ENCODE measurements around the gene SLC25A34.

SLC25A34 gene

DNA sequence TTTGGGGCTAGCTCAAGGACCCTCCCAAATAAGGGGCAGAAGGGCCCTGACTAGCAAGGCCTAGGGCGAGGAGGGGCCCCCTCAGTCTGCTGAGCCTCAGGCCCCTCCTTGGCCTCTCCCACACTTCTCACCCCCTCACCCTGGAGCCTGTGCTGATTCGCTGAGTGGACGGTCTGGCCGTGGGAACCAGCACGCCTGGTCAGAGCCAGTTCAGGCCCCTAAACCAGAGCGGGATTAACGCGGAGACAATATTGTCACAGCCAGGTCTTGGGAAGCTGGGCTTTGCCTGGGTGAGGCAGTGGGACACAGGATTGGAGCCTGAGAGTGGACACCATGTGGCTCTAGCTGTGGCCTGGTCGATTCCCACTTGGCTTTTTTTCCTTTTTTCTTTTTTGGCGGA lies 17.7 kb downstream of the SLC25A34 start:
- no peak for DNase-seq (ENCODE audit: low read depth)

DNA sequence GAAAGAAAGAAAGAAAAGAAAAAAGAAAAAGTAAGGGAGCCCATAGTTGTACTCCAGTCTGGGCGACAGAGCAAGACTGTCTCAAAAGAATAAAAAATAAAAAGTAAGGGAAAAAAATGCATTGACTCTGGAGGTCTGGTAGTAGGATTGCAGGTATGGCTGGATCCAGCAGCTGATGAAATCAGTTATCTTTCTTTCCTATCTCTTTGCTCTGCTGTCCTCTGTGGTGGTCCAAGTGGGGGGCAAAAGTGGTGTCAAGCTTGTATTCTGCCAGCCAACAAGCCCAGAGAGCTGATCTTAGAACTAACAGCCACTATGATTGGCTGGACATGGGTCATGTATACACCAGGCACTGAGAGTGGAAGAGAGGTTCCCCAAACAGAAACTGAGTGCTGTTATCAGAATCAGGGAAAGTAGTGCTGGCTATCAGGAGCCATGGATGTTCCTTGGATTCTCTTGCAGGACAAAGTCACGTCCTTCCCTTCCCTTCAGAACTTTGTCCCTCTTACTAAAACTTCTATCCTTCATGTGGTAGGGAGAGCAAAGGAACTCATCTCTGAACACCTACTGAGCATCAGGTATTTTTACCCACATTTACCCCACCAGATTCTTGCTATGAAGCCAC lies 19.1 kb downstream of the SLC25A34 start:
- DNase-seq (ENCODE audit: low read depth): no peak

DNA sequence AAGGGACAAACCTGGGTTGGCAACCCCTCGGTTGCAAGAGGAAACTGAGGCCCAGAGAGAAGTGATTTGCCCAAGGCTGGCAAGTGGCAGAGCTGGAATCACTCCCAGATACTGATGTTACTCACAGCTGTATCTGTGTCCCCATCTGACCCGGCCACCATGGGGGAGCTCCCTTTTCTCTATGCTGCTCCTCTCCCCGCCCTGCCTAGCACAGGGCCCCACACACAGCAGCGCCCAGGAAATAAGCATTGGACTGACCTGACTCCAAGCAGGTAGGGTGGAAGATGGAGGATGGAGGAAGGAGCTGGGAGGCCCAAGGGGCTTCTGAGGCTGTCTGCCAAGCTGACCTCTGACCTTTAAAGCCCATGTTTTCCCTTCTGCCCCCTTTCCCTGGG lies 19.6 kb downstream of the SLC25A34 start:
- no peak for DNase-seq (ENCODE audit: low read depth)

DNA sequence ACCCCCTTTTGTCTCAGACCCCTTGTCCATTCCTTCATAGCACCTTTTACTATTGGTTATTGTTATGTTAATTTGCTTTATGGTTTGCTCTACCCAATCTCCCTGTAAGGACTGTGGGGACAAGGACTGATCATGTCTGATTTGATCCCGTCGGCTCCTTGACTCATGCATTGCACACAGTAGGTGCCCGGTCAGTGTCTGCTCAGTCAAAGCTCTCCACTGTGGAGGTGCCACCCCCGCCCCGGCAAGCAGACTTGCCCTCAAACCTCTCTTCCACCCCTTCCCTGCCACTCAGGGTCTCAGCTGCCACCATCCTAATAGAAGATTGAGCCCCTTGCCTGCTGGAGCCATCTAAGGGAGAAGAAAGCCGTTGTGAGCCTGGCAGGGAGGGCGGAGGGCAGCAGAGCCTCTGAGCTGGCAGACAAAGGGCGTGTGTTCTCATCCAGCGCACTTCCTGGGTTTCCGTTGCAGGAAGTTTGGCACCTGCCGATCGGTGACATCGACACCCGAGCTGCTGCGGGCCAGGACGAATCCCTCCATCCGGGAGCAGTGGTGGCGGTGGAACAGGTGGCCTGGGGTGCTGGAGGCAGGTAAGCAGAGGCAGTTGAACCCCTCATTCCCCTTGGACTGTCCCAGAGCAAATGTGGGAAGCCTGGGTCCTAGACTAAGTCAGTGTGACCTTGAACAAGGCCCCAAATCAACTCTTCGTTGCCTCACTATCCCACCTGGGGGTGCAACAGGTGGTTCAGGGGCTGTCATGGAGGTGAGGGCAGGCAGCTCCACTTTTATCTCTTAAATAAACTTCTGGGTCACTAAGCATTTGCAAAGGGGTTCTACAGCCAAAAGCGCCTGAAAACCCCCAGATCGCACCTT lies 20.3 kb downstream of the SLC25A34 start:
- no peak for DNase-seq (ENCODE audit: low read depth)

DNA sequence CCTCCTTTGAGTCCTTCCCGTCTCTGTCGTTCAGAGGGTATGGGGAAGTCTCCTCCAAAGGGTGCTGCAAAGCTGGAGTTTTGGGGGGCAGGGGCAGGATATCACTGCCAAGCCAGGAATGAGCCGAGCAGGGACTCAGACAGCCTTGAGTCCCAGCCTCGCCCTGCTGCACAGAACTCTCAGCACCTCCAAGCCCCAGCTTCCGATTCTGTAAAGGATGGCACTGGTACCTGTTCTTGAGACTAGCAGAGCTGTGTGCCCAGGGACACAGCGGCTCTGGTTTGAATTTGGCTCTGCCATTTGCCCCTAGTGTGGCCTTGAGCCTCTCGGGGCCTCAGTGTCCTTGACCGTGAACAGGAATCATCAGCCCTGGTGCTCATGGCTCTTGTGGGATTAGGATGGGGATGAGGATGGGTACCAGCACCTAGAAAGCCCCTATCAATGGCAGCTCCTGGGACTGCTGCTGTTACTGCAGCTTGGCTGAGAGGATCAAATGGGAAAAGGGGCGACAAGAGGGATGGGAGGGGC lies 21.0 kb downstream of the SLC25A34 start:
- DNase-seq (ENCODE audit: low read depth): no peak

DNA sequence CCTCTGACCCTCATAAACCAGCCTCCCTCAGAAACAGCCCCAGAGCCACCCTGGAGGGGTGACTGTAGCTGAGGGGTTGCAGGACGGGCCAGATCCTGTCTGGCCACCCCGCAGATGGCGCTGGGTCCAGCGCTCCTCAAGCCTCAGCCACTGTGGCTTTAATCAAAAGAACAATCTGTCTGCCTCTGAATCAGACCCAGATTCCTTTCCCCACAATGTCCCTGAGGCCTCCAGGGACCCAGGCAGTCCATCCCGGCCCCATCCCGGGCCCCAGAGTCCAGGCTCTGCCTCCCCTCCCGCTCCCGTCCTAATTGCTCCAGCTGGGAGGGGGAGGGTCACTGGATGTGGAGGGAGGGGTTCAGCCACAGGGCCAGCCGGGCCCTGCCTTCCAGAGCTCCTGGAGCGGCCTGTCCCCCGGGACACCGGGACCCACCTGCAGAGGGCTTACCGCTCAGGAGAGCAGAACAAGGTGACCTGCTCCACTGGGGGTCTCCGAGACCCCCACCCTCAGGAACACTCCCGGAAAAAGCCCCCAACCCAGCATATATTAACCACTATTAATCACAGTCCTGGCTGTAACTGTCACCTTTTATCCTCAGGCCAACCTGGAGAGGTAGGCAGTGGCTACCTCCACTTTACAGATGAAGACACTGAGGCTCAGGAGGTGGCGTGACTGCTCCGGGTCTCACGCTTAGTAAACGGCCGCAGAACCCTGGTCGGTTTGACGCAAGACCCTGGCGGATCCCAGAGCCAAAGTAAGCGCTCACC lies 21.7 kb downstream of the SLC25A34 start:
- DNase-seq (ENCODE audit: low read depth): no peak

DNA sequence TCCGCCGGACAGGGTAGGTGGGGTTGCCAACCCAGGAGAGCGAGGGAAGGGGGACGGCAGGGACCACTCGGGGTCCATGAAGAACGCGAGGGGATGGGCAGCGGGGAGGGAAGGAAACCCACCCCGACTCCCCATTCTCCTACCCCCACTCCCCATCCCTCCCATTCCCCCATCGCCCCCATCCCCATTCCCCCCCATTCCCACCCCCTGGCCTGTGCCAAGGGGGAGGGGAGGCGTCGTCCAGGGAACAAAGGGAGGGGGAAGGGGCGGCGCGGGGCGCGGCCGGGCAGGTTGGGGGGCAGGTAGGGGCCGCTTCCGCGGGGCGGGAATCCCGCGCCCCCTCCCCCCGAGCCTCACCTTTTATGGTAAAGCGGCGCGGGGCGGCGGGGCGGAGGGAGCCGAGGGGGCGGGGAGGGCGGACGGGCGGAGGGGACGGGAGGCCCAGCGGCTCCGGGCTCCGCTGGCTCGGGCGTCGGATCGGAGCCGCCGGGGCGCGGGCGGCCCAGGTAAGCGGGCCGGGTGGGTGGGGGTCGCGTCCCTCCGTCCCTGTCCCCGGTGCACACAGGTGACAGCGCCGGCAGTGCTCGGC lies 22.4 kb downstream of the SLC25A34 start, which contains the start of gene FBLIM1:
Gene FBLIM1 (plus strand): TSS at position 453 of the 589 bp plus-strand sequence. CDS start 6,189 bp downstream, outside the sequence.
- no peak for DNase-seq (ENCODE audit: low read depth)

DNA sequence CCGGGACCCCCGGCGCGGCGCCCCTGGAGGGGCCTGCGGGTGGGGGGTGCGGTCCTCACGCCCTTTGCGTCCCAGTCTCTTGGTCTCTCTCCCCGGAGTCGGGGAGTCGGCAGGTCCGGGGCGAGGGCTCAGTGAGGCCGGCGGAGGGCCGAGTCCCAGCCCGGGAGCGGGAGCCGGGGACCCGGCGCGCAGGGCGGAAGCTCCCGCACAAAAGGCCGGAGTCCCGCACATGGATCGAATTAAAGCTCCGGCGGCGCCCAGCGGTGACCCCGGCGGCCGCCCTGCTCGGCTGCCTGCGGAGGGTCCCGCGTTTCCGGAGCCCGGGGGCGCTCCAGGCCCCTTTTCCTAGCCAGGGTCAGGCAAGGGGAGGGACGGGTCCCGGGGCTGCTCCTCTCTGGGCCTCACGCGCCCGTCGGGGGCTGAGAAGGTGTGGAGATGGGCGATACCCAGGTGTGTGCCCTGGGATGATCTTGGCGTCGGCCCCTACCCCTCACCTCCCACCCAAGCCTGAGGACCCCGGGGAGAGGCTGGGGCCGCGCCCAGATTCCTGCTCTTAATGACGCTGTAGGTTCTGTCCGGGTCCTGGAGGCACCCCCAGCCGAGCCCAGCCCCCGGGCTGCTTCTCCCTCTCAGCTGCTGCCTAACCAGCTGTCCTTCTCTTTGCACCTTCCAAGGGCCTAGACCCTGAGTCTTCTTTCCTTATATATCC lies 23.0 kb downstream of the SLC25A34 start:
- no peak for DNase-seq (ENCODE audit: low read depth)

DNA sequence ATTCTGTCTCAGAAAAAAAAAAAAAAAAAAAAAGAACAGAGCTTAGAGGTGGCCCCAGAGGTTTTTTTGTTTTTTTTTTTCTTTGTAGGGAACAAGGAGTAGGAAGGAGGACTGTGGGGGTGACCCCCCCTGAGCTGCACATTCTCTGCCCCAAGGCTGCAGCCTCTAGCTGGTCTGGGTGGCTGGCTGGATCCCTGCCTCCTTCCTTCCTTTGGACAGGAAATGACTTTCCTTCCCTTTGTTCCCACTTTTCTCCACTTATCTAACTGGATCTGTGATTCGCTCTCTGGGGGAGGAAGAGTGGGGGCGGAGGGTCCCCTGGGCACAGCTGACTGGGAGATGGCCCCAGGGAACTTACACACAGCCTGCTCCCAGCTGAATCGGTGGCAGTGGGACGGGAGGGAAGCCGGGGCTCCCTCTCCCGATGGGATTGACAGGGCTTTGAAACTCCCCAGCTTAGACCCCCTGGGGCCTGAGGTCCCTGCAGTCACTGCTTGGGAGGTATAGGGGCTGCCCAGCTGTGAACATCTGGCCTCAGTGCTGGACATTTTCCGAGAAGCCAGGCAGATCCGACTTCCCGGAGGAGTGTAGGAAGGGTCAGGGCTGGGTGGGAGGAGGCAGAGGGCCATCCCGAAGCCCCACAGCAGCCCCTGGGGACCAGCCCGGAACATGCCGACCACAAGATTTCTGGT lies 24.6 kb downstream of the SLC25A34 start:
- DNase-seq (ENCODE audit: low read depth): peak; percentile 56

DNA sequence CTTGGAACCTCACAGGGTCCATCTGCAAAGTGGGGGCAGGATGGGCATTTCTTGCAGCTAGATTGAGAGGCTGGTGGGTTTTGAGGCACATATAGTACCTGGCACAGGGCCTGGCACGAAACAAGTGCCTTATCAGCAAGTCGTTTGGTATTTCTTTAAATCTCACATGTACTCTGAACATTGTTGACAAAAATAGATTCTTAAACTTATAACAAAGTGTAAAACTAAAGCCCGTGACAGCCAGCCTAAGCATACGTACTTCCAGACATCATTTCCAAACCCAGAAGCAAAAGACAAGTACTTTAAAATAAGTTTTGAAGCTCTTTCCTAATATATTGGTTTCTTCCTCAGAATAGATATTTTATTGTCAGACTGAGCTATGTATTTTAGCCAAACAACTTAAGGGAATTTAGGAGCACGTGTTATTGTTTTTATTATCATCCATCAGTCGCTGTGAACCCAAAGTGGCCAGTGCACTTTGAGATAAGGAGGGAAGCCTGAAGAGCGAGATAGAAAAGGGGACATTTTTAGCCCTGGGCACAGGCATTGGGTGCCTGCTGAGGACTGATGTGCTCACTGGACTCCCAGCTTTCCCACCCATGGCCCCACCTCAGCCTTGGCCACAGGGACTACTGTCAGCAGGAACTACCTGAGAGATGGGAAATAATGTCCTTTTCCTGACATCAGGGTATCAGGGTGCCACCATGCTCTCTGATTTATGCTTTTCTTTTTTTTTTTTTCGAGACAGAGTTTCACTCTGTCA lies 25.5 kb downstream of the SLC25A34 start:
- DNase-seq (ENCODE audit: low read depth): no peak

DNA sequence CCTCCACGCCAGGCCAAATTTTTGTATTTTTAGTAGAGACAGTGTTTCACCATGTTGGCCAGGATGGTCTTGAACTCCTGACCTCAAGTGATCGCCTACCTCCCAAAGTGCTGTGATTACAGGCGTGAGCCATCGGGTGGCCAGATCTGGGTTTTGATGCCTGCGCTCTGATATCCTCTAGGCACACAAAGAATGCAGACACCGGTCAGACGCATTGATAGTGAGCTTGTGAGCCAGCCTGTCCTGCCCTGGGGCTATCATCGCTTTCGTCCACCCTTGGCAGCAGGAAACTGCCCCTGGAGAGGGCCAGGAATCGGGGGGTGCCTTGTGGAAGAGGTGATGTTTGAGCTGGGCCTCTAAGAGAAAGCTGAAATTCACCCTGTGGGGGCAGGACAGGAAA lies 26.5 kb downstream of the SLC25A34 start:
- no peak for DNase-seq (ENCODE audit: low read depth)

DNA sequence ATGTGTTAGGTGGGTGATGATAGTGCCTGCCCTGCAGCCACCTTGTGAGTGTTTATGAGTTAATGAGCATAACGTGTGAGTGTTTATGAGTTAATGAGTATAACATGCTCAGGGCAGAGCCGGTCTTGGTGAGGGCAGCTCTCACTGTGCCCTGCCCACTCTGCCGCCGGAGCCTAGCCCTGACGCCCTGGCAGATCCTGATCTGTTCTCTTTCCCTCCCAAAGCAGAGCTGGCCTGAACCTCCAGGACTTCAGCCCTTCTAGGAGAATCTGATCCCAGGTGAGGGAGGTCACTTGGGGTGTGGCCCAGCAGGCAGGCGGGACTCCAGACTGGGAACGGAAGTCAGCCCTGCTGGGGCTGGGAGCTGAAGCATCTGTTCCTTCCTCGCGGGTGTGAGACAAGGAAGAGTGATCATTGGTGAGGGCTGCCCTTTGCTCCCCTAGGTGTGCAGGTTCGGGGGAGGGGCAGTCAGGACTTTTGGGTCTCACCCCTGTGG lies 28.3 kb downstream of the SLC25A34 start:
- DNase-seq (ENCODE audit: low read depth): no peak

DNA sequence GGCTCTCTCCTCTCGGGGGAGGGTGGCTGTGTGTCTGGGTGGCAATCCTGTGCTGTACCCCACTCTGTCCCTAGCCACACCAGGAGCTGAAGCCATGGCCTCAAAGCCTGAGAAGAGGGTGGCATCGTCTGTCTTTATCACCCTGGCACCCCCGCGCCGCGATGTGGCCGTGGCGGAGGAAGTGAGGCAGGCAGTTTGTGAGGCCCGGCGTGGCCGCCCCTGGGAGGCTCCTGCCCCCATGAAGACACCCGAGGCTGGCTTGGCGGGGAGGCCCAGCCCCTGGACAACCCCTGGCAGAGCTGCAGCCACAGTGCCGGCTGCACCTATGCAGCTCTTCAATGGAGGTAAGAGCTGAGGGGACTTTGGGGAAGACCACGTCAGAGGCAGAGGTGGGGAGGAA lies 28.8 kb downstream of the SLC25A34 start:
- no peak for DNase-seq (ENCODE audit: low read depth)

DNA sequence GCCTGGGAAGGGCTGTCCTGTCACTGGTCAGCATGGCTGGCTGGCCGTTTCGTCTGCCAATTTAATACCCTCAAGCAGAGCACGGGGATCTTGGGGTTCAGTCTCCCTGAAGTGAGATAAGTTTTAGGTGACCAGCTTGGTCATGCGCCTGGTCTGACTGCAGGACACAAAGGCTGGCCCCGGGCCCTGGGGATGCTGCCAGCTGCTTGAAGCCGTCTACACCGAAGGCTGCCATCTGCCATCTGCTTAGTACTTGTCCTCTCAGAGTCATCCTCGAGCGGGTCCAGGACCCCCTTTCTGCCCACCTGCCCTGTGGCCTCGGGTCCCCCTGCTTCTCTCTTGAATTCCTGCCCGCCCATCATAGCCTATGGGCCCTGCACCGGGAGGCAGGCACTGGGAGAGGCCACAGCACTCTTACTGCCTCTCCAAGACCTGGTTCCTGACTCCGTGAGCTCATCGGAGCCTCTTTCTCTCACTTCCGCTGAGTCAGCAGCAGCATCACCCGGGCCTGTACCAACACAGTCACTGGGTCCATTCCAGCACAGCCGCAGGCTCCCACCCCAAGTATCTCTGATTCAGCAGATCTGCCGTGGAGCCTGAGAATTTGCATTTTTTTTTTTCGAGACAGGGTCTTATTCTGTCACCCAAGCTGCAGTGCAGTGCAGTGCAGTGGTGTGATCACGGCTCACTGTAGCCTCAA lies 29.6 kb downstream of the SLC25A34 start:
- no peak for DNase-seq (ENCODE audit: low read depth)

DNA sequence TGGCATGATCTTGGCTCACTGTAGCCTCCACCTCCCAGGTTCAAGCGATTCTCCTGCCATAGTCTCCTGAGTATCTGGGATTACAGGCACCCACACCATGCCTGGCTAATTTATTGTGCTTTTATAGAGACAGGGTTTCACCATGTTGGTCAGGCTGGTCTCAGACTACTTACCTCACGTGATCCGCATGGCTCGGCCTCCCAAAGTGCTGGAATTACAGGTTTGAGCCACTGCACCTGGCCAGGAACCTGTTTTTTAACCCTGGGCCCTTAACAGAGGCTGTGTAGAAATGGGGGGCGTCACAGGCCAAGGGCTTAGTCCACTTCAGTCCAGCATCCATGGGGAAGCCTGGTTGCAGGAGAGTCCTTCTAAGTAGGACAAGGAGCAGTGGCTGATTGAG lies 31.9 kb downstream of the SLC25A34 start:
- no peak for DNase-seq (ENCODE audit: low read depth)

DNA sequence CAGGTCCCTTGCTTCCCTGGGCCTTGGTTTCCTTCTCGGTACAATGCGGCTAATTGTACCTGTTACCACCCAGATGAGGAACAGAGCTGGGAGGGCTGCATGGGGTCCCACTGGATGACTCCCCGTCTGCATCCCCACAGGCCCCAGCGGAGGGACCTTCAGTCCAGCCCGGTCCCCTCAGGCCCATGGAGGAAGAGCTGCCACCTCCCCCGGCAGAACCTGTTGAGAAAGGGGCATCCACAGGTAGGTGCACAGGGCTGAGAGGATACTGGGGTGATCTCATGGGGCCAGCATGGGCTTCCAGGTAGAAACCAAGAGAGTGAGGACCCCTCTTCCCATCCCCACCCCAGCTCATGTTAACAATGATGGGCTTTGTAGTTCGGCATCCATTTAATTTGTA lies 32.3 kb downstream of the SLC25A34 start:
- no peak for DNase-seq (ENCODE audit: low read depth)

DNA sequence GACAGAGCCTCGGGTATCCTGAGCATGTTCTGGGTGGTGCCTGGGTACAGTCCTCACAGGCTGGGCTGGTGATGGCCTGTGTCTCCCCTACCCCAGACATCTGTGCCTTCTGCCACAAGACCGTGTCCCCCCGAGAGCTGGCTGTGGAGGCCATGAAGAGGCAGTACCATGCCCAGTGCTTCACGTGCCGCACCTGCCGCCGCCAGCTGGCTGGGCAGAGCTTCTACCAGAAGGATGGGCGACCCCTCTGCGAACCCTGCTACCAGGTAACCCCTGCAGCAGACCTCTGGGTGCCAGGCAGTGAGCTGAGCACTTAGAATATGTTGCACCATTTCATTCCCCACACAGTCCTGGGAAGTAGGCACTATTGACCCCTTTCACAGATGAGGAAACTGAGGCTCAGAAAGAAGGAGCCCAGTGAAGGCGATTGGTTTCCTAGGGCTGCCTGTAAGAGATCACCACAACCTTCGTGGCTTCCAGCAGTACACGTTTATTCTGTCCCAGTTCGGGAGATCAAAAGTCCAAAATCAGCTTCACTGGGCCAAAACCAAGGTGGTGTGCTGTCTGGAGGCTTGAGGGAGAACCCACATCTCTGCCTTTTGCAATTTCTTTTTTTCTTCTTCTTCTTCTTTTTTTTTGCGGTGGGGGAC lies 34.4 kb downstream of the SLC25A34 start:
- DNase-seq (ENCODE audit: low read depth): no peak

DNA sequence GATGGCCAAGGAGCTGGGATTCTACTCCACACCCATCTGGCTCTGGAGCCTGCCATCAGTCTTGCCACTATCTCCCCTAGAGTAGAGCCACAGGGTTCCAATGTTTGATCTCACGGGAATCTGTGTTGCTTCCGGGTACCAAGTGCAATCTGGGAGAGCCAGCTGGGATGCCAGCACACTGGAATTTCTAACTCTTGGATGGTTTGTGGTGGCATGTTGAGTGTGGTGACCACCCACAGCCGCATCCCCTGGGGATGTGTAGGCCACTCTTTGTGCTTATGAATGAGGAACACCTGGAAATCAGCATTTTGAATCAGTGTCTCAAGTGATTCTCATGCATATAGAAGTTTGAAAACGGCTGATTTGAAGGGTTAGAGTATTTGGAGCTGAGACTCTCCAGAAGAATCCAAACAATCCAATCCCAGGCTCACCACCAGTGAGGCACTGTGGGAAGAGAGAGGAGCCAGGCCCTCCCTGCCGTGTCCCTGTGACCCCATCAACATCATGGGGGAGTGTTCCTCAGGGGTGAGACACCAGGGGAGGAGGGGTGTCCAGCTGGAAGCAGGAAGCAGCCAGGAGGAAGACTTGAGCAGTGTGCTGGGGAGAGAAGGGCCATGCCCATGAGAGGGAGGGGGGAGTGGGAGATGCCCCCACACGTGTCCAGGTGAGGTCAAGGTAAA lies 35.9 kb downstream of the SLC25A34 start:
- no peak for DNase-seq (ENCODE audit: low read depth)

Data from HS-5 (cell line).